Smooth muscle cell (in vitro differentiated cells): Measurements from ENCODE around the gene PI4KA. TPM values are rescaled to one million over a fixed set of nuclear protein-coding genes. Genes with fewer than 3 reads are reported as not detected.

Source experiments
- DNase-seq: peaks from one replicate; lab custom pipeline; 2025; ENCODE audit not compliant: unreplicated experiment; lab: John Stamatoyannopoulos, UW
- H2AFZ ChIP-seq: fragments of 200-600 bp; sonication (generic); 2 replicates; pipeline ENCODE4 v1.6.0; 2016; ENCODE audit warnings: antibody characterized with exemption, low read depth, mild to moderate bottlenecking
- H3F3A ChIP-seq: fragments of 200-600 bp; sonication (generic); 2 replicates; pipeline ENCODE4 v1.6.0; 2017; ENCODE audit warnings: antibody characterized with exemption, low read depth
- H3K27ac ChIP-seq: fragments of 200-600 bp; sonication (generic); 2 replicates; pipeline ENCODE4 v1.5.1; 2016; ENCODE audit warnings: low read depth, mild to moderate bottlenecking
- H3K27me3 ChIP-seq: fragments of 200-600 bp; sonication (generic); 2 replicates; pipeline ENCODE4 v1.6.1; 2016; ENCODE audit warnings: low read depth, mild to moderate bottlenecking
- H3K36me3 ChIP-seq: fragments of 200-600 bp; sonication (generic); 2 replicates; pipeline ENCODE4 v1.5.1; 2016; ENCODE audit warnings: low read depth
- H3K4me1 ChIP-seq: fragments of 200-600 bp; sonication (generic); 2 replicates; pipeline ENCODE4 v1.5.1; 2016; ENCODE audit warnings: low read depth
- H3K4me2 ChIP-seq: fragments of 200-600 bp; sonication (generic); 2 replicates; pipeline ENCODE4 v1.6.0; 2016; ENCODE audit warnings: mild to moderate bottlenecking
- H3K4me3 ChIP-seq: fragments of 200-600 bp; sonication (generic); 2 replicates; pipeline ENCODE4 v1.5.1; 2016; ENCODE audit warnings: mild to moderate bottlenecking
- H3K79me2 ChIP-seq: fragments of 200-600 bp; sonication (generic); 2 replicates; pipeline ENCODE4 v1.6.0; 2016; ENCODE audit warnings: low read depth, mild to moderate bottlenecking
- H3K9ac ChIP-seq: fragments of 200-600 bp; sonication (generic); 2 replicates; pipeline ENCODE4 v1.6.0; 2016; ENCODE audit warnings: low read depth
- H3K9me3 ChIP-seq: fragments of 200-600 bp; sonication (generic); replicated peaks from 2 replicates; pipeline ENCODE4 v1.5.1; 2016; ENCODE audit warnings: low read depth
- H4K20me1 ChIP-seq: fragments of 200-600 bp; sonication (generic); 2 replicates; pipeline ENCODE4 v1.6.0; 2016; ENCODE audit warnings: low read depth
- WGBS: methylation state at CpG from one replicate; pipeline ENCODE4 v1.1.7; 2016; ENCODE audit warnings: low lambda C conversion rate; 5-methylcytosine and 5-hydroxymethylcytosine counted together
- polyA plus RNA-seq: library from polyadenylated mRNA; unstranded; fragments of >200 nt; fragmentation: Nextera tagmentation; extraction: Ambion mirVana; gene quantifications from 2 replicates; pipeline ENCODE4 v1.2.1, GENCODE V29; 2016
- total RNA-seq: library from RNA; depleted of rRNA; stranded (reverse); fragments of >200 nt; gene quantifications from 2 replicates; pipeline ENCODE4 v1.2.3, GENCODE V29; 2014
- TF ChIP-seq, protein P1 (sequence below): fragments of 200-600 bp; sonication (generic); IDR thresholded peaks from 2 replicates; pipeline ENCODE4 v1.5.1; 2017; ENCODE audit warnings: borderline replicate concordance, mild to moderate bottlenecking, antibody characterized with exemption; ENCODE audit not compliant: insufficient read depth, poor library complexity, severe bottlenecking

The PI4KA gene
- total and polyA plus RNA-seq, 2 experiments from 2014 or later = 23.5 to 33.2 TPM

- H3K27me3 ChIP-seq = no peaks in the 10 kb centered on the region
- H2AFZ ChIP-seq = no peak overlapping the region
- H3K9me3 ChIP-seq = no peaks in the 10 kb centered on the region
- H4K20me1 ChIP-seq = peaks cover 80% of the 10 kb centered on the region
- no peaks in the 10 kb centered on the region for H3K79me2 ChIP-seq
- H3K4me1 ChIP-seq = no peaks in the 10 kb centered on the region
- 96% methylated on average over 3 of the region's 3 CpGs for WGBS
- TF ChIP-seq, protein P1, sequence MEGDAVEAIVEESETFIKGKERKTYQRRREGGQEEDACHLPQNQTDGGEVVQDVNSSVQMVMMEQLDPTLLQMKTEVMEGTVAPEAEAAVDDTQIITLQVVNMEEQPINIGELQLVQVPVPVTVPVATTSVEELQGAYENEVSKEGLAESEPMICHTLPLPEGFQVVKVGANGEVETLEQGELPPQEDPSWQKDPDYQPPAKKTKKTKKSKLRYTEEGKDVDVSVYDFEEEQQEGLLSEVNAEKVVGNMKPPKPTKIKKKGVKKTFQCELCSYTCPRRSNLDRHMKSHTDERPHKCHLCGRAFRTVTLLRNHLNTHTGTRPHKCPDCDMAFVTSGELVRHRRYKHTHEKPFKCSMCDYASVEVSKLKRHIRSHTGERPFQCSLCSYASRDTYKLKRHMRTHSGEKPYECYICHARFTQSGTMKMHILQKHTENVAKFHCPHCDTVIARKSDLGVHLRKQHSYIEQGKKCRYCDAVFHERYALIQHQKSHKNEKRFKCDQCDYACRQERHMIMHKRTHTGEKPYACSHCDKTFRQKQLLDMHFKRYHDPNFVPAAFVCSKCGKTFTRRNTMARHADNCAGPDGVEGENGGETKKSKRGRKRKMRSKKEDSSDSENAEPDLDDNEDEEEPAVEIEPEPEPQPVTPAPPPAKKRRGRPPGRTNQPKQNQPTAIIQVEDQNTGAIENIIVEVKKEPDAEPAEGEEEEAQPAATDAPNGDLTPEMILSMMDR = no peak
- H3F3A ChIP-seq = peaks cover 27% of the 10 kb centered on the region
- no peak overlapping the region for H3K27ac ChIP-seq
- DNase-seq = no peak
- no peak overlapping the region for H3K4me2 ChIP-seq
- no peak overlapping the region for H3K4me3 ChIP-seq
- H3K36me3 ChIP-seq = no peaks in the 10 kb centered on the region
- no peak overlapping the region for H3K9ac ChIP-seq
These were observed 6.7 kb upstream of the PI4KA start for GRCh38 chr22:20865331-20865730.

GRCh38 chr22:20864186-20864908, 5.7 kb upstream of the PI4KA start:
- H4K20me1 ChIP-seq = peaks cover 71% of the 10 kb centered on the region
- WGBS = 95% methylated on average over 12 of the region's 12 CpGs
- H3K9me3 ChIP-seq = no peaks in the 10 kb centered on the region
- no peaks in the 10 kb centered on the region for H3K27me3 ChIP-seq
- no peak overlapping the region for H3K9ac ChIP-seq
- H3F3A ChIP-seq = peaks cover 27% of the 10 kb centered on the region
- H3K4me2 ChIP-seq = no peak overlapping the region
- H3K4me1 ChIP-seq = no peaks in the 10 kb centered on the region
- H2AFZ ChIP-seq = no peak overlapping the region
- H3K36me3 ChIP-seq = no peaks in the 10 kb centered on the region
- H3K4me3 ChIP-seq = no peak overlapping the region
- H3K79me2 ChIP-seq = peaks cover 7% of the 10 kb centered on the region
- no peak for DNase-seq
- H3K27ac ChIP-seq = no peak overlapping the region
- TF ChIP-seq, protein P1 = no peak

GRCh38 chr22:20863366-20863765, 4.8 kb upstream of the PI4KA start:
- TF ChIP-seq, protein P1 = no peak
- H3K4me1 ChIP-seq = no peaks in the 10 kb centered on the region
- H3F3A ChIP-seq = peaks cover 22% of the 10 kb centered on the region
- H3K4me3 ChIP-seq = no peak overlapping the region
- H3K36me3 ChIP-seq = no peaks in the 10 kb centered on the region
- H3K27ac ChIP-seq = no peak overlapping the region
- no peak for DNase-seq
- no peak overlapping the region for H3K9ac ChIP-seq
- no peak overlapping the region for H2AFZ ChIP-seq
- peaks cover 7% of the 10 kb centered on the region for H3K79me2 ChIP-seq
- H4K20me1 ChIP-seq = peaks cover 61% of the 10 kb centered on the region
- no peaks in the 10 kb centered on the region for H3K9me3 ChIP-seq
- no peak overlapping the region for H3K4me2 ChIP-seq
- H3K27me3 ChIP-seq = no peaks in the 10 kb centered on the region
- WGBS = 95% methylated on average over 4 of the region's 4 CpGs

GRCh38 chr22:20862540-20862939, 3.9 kb upstream of the PI4KA start:
- H3K4me2 ChIP-seq = no peak overlapping the region
- DNase-seq = no peak
- H3K9me3 ChIP-seq = no peaks in the 10 kb centered on the region
- no peak overlapping the region for H3K27ac ChIP-seq
- peaks cover 7% of the 10 kb centered on the region for H3K79me2 ChIP-seq
- H2AFZ ChIP-seq = no peak overlapping the region
- H3K27me3 ChIP-seq = no peaks in the 10 kb centered on the region
- H3K9ac ChIP-seq = no peak overlapping the region
- H3K36me3 ChIP-seq = no peaks in the 10 kb centered on the region
- TF ChIP-seq, protein P1 = no peak
- peaks cover 15% of the 10 kb centered on the region for H3F3A ChIP-seq
- peaks cover 4% of the 10 kb centered on the region for H3K4me1 ChIP-seq
- H3K4me3 ChIP-seq = no peak overlapping the region
- WGBS = 98% methylated on average over 2 of the region's 2 CpGs
- H4K20me1 ChIP-seq = peaks cover 58% of the 10 kb centered on the region
